ENCODE data around the gene BARX1.

Gene BARX1

GRCh38 chr9:93905473-93906133 lies 49.6 kb downstream of the BARX1 start:
- POLR2A ChIA-PET, result no interaction called here
- CTCF ChIA-PET, result no interaction called here

GRCh38 chr9:93904649-93905472 lies 50.3 kb downstream of the BARX1 start:
- no peak for DNase-seq (ENCODE audit: extremely low spot score)
- TF ChIP-seq SUZ12 (IDR thresholded peaks at IDR 0.05), result no peak
- no peak for TF ChIP-seq ARNT (IDR thresholded peaks at IDR 0.05)
- no peak for TF ChIP-seq ZNF384 (IDR thresholded peaks at IDR 0.05)
- CTCF ChIA-PET, result no interaction called here
- POLR2A ChIA-PET, result no interaction called here

More at GRCh38 chr9:93905473-93906133, 49.6 kb downstream of the BARX1 start:
- no peak for TF ChIP-seq NFRKB (IDR thresholded peaks at IDR 0.05)
- no peak for TF ChIP-seq CTBP1 (IDR thresholded peaks at IDR 0.05; ENCODE audit: borderline replicate concordance)
- no peak for TF ChIP-seq SUZ12 (IDR thresholded peaks at IDR 0.05)
- TF ChIP-seq LEF1 (IDR thresholded peaks at IDR 0.05; ENCODE audit: borderline replicate concordance), result no peak
- no peak for TF ChIP-seq ARNT (IDR thresholded peaks at IDR 0.05)
- no peak for TF ChIP-seq PKNOX1 (IDR thresholded peaks at IDR 0.05)
- TF ChIP-seq ZNF384 (IDR thresholded peaks at IDR 0.05), result no peak
- TF ChIP-seq FOXM1 (IDR thresholded peaks at IDR 0.05; ENCODE audit: borderline replicate concordance), result no peak
- no peak for DNase-seq (ENCODE audit: extremely low spot score)

GRCh38 chr9:93903886-93904648 lies 51.1 kb downstream of the BARX1 start:
- ChIA-PET POLR2A (no interaction called here), CTCF (no interaction called here)
- DNase-seq (ENCODE audit: extremely low spot score), result no peak
- no peak for TF ChIP-seq NFRKB (IDR thresholded peaks at IDR 0.05)
- TF ChIP-seq SP1 (IDR thresholded peaks at IDR 0.05), result no peak
- TF ChIP-seq FOXM1 (IDR thresholded peaks at IDR 0.05; ENCODE audit: borderline replicate concordance), result no peak
- no peak for TF ChIP-seq BHLHE40 (IDR thresholded peaks at IDR 0.05; ENCODE audit: borderline replicate concordance)
- no peak for TF ChIP-seq FOXA1 (IDR thresholded peaks at IDR 0.05)
- TF ChIP-seq CTBP1 (IDR thresholded peaks at IDR 0.05; ENCODE audit: borderline replicate concordance), result no peak
- no peak for TF ChIP-seq PKNOX1 (IDR thresholded peaks at IDR 0.05)
- no peak for TF ChIP-seq ELF4 (IDR thresholded peaks at IDR 0.05)
- no peak for TF ChIP-seq TARDBP (IDR thresholded peaks at IDR 0.05)
- TF ChIP-seq FOXK2 (IDR thresholded peaks at IDR 0.05), result no peak
- no peak for TF ChIP-seq ARNT (IDR thresholded peaks at IDR 0.05)

- TF ChIP-seq HDGF (IDR thresholded peaks at IDR 0.05; ENCODE audit: borderline replicate concordance) (no peak), FOXK2 (IDR thresholded peaks at IDR 0.05) (no peak), ARNT (IDR thresholded peaks at IDR 0.05) (no peak), LEF1 (IDR thresholded peaks at IDR 0.05; ENCODE audit: borderline replicate concordance) (no peak), SP1 (IDR thresholded peaks at IDR 0.05) (no peak), FOXM1 (IDR thresholded peaks at IDR 0.05; ENCODE audit: borderline replicate concordance) (no peak), SUZ12 (IDR thresholded peaks at IDR 0.05) (no peak), L3MBTL2 (conservative IDR thresholded peaks at IDR 0.05) (no peak), NFRKB (IDR thresholded peaks at IDR 0.05) (no peak)
- ChIA-PET CTCF (no interaction called here), POLR2A (no interaction called here)
- no peak for DNase-seq (ENCODE audit: extremely low spot score)
Observed at GRCh38 chr9:93902780-93903655, 52.1 kb downstream of the BARX1 start.

- POLR2A ChIA-PET, result no interaction called here
- TF ChIP-seq ZNF384 (IDR thresholded peaks at IDR 0.05) (no peak), HDGF (IDR thresholded peaks at IDR 0.05; ENCODE audit: borderline replicate concordance) (no peak), FOXM1 (IDR thresholded peaks at IDR 0.05; ENCODE audit: borderline replicate concordance) (no peak), FOXK2 (IDR thresholded peaks at IDR 0.05) (no peak), ELF4 (IDR thresholded peaks at IDR 0.05) (no peak), NFRKB (IDR thresholded peaks at IDR 0.05) (no peak), ARNT (IDR thresholded peaks at IDR 0.05) (no peak), PKNOX1 (IDR thresholded peaks at IDR 0.05) (no peak), BHLHE40 (IDR thresholded peaks at IDR 0.05; ENCODE audit: borderline replicate concordance) (no peak), SP1 (IDR thresholded peaks at IDR 0.05) (no peak), TARDBP (IDR thresholded peaks at IDR 0.05) (no peak), CTBP1 (IDR thresholded peaks at IDR 0.05; ENCODE audit: borderline replicate concordance) (no peak), SUZ12 (IDR thresholded peaks at IDR 0.05) (no peak), LEF1 (IDR thresholded peaks at IDR 0.05; ENCODE audit: borderline replicate concordance) (no peak), L3MBTL2 (conservative IDR thresholded peaks at IDR 0.05) (no peak), FOXA1 (IDR thresholded peaks at IDR 0.05) (no peak)
- DNase-seq (ENCODE audit: extremely low spot score), result no peak
- CTCF ChIA-PET, result no interaction called here
Observed at GRCh38 chr9:93902051-93902779, 52.9 kb downstream of the BARX1 start.
